Cardiac muscle cell (in vitro differentiated cells and primary cell): Measurements from ENCODE around the gene SAXO1. TPM values are rescaled to one million over a fixed set of nuclear protein-coding genes. Genes with fewer than 3 reads are reported as not detected.

ENCODE experiments used
- DNase-seq, 2 donors: peaks; one replicate each; pipeline versions ENCODE4 v3.0.0 to v3.0.0-alpha.2; 2010 to 2017; ENCODE audit warnings: low read depth in 1 of 2, low spot score in 1 of 2
- H3K27ac ChIP-seq: fragments of 200-600 bp; sonication (generic); 2 replicates; pipeline ENCODE4 v1.5.1; 2016
- H3K27me3 ChIP-seq: fragments of 200-600 bp; sonication (generic); 2 replicates; pipeline ENCODE4 v1.6.0; 2016; ENCODE audit warnings: control low read depth
- H3K36me3 ChIP-seq: fragments of 200-600 bp; sonication (generic); 2 replicates; pipeline ENCODE4 v1.5.1; 2016; ENCODE audit warnings: control low read depth
- H3K4me1 ChIP-seq: fragments of 200-600 bp; sonication (generic); 2 replicates; pipeline ENCODE4 v1.8.1; 2017; ENCODE audit warnings: low read depth, mild to moderate bottlenecking, mixed run types
- H3K4me3 ChIP-seq: fragments of 200-600 bp; sonication (generic); 2 replicates; pipeline ENCODE4 v1.5.1; 2016; ENCODE audit warnings: mild to moderate bottlenecking
- H3K9me3 ChIP-seq: fragments of 200-600 bp; sonication (generic); 2 replicates; pipeline ENCODE4 v1.5.1; 2017; ENCODE audit warnings: low read depth, mild to moderate bottlenecking, control low read depth
- polyA plus RNA-seq: library from polyadenylated mRNA; unstranded; fragments of >200 nt; fragmentation: Nextera tagmentation; extraction: Ambion mirVana; gene quantifications from 2 replicates; pipeline ENCODE4 v1.2.1, GENCODE V29; 2016
- total RNA-seq: library from RNA; depleted of rRNA; stranded (reverse); fragments of >200 nt; gene quantifications from 2 replicates; pipeline ENCODE4 v1.2.3, GENCODE V29; 2016
- TF ChIP-seq, protein P1 (sequence below): IDR thresholded peaks from 2 replicates; pipeline ENCODE4 v1.5.1; 2012; ENCODE audit warnings: low read depth, mild to moderate bottlenecking, low read length

Gene SAXO1
- total and polyA plus RNA-seq, 2 experiments from 2014 or later: 0.06 to 0.24 TPM

DNA sequence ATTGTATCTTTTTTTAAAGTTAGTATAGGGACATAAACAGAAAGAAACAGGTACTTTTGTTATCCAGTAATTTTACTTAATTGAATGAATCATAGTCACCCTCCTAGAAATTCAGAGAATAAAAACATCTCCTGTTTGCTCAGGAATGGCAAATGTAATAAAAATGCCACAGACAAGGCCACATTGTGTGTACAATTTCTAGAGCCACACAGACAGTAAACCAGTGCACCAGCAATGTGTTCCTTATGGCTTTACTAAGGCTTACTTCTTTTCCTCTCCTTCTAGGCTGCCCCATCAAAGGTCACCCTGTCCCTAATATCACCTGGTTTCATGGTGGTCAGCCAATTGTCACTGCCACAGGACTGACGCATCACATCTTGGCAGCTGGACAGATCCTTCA lies 145.5 kb downstream of the SAXO1 start:
- Histone ChIP-seq H3K9me3 (no peaks in the 10 kb centered on the region), H3K4me3 (no peak overlapping the region), H3K27me3 (no peaks in the 10 kb centered on the region), H3K4me1 (peaks cover 4% of the 10 kb centered on the region), H3K27ac (no peak overlapping the region), H3K36me3 (no peaks in the 10 kb centered on the region)
- TF ChIP-seq, protein P1, sequence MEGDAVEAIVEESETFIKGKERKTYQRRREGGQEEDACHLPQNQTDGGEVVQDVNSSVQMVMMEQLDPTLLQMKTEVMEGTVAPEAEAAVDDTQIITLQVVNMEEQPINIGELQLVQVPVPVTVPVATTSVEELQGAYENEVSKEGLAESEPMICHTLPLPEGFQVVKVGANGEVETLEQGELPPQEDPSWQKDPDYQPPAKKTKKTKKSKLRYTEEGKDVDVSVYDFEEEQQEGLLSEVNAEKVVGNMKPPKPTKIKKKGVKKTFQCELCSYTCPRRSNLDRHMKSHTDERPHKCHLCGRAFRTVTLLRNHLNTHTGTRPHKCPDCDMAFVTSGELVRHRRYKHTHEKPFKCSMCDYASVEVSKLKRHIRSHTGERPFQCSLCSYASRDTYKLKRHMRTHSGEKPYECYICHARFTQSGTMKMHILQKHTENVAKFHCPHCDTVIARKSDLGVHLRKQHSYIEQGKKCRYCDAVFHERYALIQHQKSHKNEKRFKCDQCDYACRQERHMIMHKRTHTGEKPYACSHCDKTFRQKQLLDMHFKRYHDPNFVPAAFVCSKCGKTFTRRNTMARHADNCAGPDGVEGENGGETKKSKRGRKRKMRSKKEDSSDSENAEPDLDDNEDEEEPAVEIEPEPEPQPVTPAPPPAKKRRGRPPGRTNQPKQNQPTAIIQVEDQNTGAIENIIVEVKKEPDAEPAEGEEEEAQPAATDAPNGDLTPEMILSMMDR: no peak
- DNase-seq: no peak

DNA sequence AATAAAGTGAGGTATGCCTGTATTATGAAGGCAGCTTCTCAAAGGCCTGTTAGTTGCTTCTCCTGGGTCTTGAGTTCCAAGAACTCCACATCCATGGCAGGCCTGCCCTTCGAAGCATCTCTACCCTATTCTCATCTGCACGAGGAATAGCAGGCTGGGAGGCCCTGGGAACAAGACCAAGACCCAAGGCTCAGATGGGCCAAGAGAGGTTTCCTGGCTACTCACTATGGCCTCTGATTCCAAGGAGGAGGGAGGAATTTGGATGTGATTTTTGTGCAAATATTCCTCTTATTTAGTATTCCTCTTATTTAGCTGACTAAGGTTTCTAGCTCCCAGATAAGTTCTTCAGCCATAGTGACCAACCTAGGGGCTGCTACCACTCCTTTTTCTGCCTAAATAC lies 151.3 kb downstream of the SAXO1 start:
- DNase-seq: no peak
- no peak overlapping the region for H3K27ac ChIP-seq
- H3K4me1 ChIP-seq: no peaks in the 10 kb centered on the region
- H3K36me3 ChIP-seq: no peaks in the 10 kb centered on the region
- H3K4me3 ChIP-seq: no peak overlapping the region
- TF ChIP-seq, protein P1: no peak
- H3K9me3 ChIP-seq: no peaks in the 10 kb centered on the region
- no peaks in the 10 kb centered on the region for H3K27me3 ChIP-seq

DNA sequence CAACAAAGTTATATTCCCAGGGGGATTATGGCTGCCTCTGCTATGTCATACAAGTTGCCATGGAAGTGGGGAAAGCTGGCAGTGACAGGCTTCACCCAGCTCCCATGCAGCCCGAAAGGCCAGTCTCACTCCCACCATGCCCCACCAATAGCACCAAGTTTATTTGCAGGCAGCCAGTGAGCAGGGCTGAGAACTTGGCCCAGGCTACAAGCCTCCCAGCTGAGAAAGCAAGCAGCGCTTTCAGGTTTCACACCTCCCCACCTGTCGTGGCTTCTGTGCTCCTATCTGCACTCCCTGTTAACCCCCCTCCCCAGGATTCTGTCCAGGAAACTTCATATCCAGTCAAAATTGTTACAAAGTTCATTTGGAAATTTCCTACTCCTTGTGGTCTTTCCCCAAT lies 155.0 kb downstream of the SAXO1 start:
- H3K4me3 ChIP-seq: no peak overlapping the region
- no peaks in the 10 kb centered on the region for H3K9me3 ChIP-seq
- TF ChIP-seq, protein P1: no peak
- no peaks in the 10 kb centered on the region for H3K27me3 ChIP-seq
- no peak overlapping the region for H3K27ac ChIP-seq
- no peaks in the 10 kb centered on the region for H3K36me3 ChIP-seq
- no peaks in the 10 kb centered on the region for H3K4me1 ChIP-seq
- DNase-seq: no peak

Other genes starting within 250 kb of the SAXO1 start
- 43.8 and 53.7 TPM in 2 replicates for gene RRAGA, start 16.2 kb upstream of the SAXO1 start, total RNA-seq
- gene RRAGA, start 16.2 kb upstream of the SAXO1 start, polyA plus RNA-seq: 154 and 164 TPM in 2 replicates
- 6.7 and 9.4 TPM in 2 replicates for gene HAUS6, start 69.7 kb upstream of the SAXO1 start, total RNA-seq
- 5.6 and 6.5 TPM in 2 replicates for gene HAUS6, start 69.7 kb upstream of the SAXO1 start, polyA plus RNA-seq
- 33.6 and 55.7 TPM in 2 replicates for gene PLIN2, start 94.3 kb upstream of the SAXO1 start, total RNA-seq
- gene PLIN2, start 94.3 kb upstream of the SAXO1 start, polyA plus RNA-seq: 42.0 and 91.1 TPM in 2 replicates
- 35.6 and 51.0 TPM in 2 replicates for gene DENND4C, start 197.5 kb upstream of the SAXO1 start, total RNA-seq
- gene DENND4C, start 197.5 kb upstream of the SAXO1 start, polyA plus RNA-seq: 19.3 and 21.8 TPM in 2 replicates